Measurements from ENCODE around the gene UQCR11.
A peak's percentile ranks its signal among the peaks of the same experiment; 100 is the strongest.
"Not testable (repeated sequence)": the region's sequence is repeated elsewhere in the genome, so short reads cannot be mapped to it uniquely, and the experiment has no call there.

UQCR11 gene

DNA sequence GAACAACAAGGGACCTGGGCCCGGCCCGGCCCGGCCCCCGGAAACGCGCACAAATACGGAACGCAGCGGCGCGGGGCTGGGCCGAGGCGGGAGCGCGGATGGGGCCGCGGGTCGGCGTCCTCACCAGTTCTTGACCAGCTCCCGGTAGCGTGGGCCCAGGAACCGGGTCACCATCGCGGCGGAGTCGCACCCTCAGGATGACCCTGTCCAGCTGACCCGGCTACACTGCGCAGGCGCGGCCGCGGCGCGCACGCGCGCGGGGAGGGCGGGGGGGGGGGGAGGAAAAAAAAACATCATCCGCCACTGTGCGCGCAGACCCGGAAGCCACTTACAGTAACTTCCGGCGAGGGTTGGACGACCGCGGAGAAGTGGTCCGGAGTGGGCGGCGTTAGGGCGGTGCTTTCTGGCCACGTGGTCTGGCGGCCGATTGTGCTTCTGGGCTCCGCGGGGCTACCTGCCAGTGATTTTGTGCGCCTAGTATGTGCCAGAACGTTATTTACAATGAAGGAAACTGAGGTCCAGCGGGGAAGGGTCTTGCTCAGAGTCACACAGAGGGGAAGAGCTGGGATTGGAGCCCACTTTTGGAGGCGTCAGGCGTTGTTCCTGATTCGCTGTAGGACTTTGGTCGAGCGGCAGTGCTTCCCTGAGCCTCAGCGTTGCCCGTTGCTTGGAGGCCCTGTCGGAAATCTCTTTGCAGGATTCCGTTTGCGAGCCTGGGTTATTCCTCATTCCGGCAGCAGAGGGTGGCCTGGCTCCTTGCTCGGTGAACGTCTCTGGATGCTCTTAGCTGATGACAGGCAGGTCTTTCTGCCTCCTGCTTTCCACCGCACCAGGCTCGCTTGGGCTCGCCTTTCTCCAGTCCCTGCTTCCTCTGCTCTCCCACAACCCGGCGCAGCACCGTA is at the start of gene UQCR11:
UQCR11 (minus strand) TSS at position 227 of the 902 bp plus-strand sequence; CDS start at position 174, 53 bp downstream.
- peak; percentile 97 for DNase-seq (ENCODE audit: low spot score)

DNA sequence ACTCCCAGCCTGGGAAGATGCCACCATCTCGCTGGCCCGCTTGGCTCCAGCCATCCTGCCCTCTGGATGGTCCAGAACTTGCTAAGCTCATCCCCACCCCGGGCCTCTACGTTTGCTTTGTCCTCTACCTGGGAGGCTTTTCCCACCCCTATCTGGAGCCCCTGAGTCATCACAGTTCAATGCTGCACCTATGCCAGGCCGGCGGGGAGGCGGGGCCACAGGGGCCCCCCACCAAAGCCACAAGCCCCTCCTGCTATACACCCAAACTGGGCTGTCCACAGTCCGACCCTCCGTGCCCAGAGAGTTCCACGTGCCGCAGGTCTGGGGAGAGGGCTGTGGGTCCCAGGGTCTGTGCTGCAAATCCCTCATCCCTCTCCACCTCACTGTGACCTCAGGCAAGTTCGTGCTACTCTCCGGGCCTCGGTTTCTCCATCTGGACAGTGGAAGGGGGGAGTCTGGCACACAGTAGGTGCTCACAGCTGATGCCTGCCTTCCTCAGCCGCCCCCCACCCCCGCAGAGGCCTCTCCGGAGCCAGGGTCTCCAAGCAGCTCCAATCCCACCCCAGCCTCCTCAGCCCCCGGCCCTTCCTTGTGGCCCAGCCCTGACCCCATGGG is 49.0 kb upstream of the UQCR11 start:
- DNase-seq (ENCODE audit: low spot score): no peak

GRCh38 chr19:1653300-1653628 is 48.0 kb upstream of the UQCR11 start:
- no peak for DNase-seq (ENCODE audit: low spot score)

- peak; percentile 98 for DNase-seq (ENCODE audit: low spot score)
Measured at GRCh38 chr19:1652471-1653299, 47.4 kb upstream of the UQCR11 start, which contains the start of gene TCF3. Gene TCF3 (minus strand): TSS chr19:1652615. CDS start chr19:1650248, 2,367 bp downstream.

- DNase-seq (ENCODE audit: low spot score): no peak
Measured at GRCh38 chr19:1651568-1652291, 46.5 kb upstream of the UQCR11 start.

DNA sequence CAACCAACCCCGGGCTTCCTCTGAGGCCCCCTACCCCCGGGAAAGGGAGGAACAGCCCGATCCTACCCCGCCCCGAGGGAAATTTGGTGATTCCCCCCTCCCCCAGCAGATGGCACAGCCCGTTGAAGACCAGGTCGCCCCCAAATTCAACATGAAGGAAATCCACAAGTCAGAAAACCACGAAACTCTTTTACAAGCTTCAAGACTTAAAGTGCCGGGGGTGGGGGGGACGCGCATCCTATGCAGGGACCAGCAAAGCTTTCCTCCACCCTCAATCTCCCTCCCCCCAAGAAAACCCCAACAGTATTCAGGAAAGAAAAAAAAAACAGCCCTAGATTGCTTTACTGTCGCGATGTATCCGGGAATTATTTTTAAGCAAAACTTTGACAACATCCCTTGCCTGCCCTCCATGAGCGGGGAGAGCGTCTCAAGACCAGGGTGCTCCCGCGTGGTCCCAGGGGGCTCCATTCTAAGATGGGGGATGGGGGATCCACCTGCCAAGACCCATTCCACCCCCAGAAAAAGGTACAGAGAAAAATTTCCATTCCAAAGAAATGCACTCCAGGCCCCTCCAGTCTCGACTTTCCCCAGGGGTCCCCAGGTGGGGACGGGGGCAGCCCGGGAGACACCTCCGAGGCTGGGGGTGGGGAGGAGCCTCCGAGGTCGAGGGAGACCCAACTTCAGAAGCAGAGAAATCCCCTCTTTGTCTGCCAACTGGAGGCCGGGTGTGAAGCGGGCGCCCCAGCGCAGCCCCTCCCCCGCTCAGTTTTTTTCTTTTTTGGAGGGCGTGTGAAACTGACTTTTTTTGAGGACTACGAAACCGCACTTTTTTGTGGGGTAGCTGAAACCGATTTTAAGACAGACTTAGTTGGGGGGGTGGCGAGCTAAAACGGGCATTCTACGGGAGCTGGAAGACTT is 45.6 kb upstream of the UQCR11 start:
- DNase-seq (ENCODE audit: low spot score): no peak

DNA sequence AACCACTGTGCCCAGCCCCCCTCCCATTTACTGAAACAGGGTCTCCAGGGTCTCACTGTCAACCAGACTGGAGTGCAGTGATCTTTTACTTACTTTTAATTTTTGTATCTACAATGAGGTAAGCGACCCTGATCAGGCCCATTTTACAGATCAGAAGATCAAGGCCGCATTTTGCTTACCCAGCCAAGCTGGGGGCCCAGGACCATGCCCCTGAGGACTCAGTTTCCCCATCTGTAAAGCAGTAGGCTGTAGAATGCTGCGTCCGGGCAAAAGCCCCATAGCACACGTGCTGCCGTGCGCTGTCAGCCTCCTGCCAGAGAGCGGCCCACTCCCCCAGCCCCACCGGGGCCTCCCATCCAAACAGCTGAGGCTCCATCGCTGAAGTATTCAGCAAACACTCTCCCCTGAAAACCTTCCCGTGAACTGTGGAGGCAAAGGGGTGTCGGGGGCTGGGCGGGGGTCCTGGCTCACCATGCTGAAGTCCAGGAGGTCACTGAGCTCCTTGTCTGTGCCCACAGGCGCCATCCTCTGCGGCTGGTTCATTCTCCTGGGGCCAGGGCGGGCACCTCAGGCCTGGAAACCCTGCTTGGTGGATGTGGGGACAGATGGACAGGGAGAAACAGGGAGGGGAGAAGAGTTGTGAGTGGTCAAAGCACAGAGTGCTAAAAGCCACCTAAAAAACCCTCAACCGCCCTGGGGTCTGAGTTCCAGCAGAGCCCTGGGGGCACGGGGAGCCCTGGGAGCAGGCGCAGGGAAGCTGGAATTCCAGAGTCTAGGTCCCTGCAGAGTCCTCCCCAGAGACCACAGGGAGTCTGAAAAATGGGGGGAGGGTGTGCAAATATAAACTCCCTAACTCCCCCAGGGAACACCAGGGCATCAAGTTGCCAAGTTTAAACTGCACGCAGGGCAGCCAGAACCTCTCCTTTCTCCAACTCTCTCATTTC is 44.7 kb upstream of the UQCR11 start:
- no peak for DNase-seq (ENCODE audit: low spot score)

DNA sequence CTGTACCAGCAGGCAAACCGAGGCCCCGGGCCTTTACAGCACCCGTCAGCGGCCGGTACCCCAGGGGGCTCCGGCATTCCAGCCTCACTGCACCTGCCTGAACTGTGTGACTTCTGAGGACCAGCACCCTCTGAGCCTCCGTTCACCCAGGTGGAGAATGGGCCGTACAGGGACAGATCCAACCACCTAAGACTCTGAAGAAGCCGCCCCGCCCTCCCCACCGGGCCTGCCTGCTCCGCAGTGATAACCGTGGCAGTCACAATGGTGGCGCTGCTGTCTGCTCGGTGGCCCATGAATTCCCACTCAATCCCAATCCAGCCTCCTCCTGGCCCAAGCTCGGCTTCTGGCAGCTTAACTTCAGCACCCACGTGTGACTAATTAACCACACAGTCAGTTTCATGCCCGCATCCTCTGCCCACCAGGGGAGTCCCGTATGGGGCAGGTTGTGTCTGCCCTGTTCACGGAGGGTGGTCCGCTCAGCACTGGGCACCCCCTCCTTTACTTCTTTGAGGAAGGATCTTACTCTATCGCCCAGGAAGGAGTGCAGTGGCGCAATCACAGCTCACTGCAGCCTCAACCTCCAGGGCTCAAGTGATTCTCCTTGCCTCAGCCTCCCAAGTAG is 43.8 kb upstream of the UQCR11 start:
- no peak for DNase-seq (ENCODE audit: low spot score)

DNA sequence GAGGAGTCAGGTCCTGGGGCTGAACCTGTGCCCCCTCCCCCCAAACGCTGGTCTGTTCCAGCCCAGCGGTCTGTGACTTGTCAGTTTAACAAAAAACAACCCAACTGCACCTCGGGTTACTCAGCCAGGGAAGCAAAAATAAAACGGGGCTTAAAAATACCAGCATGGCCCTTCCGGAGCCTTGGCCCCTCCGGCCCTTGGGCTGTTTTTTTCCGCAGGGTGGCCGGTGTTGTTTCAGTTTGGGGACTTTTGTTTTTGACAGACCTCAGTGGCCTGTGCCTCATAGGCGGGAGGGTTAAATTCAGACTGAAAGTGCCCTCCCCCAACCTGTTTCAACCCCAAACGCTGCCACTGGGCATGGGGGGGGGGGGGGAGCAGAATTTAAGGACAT is 43.2 kb upstream of the UQCR11 start:
- DNase-seq (ENCODE audit: low spot score): no peak

- no peak for DNase-seq (ENCODE audit: low spot score)
Measured at GRCh38 chr19:1647501-1648458, 42.5 kb upstream of the UQCR11 start.

DNA sequence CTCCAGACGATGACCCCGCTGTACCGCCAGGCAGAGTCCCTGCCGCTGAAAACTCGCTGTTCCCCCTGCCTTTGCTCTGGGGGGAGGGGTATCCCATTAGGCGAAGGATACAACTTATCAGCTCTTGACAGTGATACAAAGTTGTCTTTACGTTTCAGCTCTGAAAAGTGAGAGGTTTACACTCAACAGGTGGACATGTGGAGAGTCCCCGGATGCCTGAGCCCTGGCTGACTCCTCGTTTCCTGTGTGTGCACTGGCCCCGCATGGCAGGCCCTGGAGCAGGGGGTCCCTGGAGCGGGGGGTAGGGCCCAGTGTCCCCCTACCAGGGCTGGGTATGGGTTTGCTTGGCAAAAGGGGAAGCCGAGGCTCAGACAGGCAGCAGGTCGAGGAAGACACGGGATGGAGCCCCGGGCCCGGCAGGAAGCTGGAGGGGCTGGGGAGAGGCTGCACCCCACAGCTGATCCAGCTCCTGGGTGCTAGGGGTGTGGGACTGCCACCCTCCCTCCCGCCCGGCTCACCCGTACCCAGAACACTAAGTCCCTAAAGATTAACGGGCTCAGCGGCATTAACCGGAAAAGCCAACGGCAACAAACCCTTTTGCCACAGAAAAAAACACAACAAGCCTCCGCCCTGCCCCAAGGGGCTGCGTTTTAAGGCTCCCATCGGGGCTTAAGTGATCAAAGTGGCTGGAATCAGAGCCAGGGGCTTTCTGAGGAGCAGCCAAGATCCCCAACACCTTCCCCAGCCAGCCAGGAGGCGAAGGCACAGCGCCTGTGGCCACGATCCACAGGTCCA is 41.6 kb upstream of the UQCR11 start:
- DNase-seq (ENCODE audit: low spot score): no peak

- no peak for DNase-seq (ENCODE audit: low spot score)
Measured at GRCh38 chr19:1646149-1646548, 40.9 kb upstream of the UQCR11 start.

GRCh38 chr19:1645299-1645698 is 40.0 kb upstream of the UQCR11 start:
- no peak for DNase-seq (ENCODE audit: low spot score)

GRCh38 chr19:1644070-1644469 is 38.8 kb upstream of the UQCR11 start:
- no peak for DNase-seq (ENCODE audit: low spot score)

GRCh38 chr19:1640893-1641448 is 35.7 kb upstream of the UQCR11 start:
- DNase-seq (ENCODE audit: low spot score): not testable (repeated sequence)

DNA sequence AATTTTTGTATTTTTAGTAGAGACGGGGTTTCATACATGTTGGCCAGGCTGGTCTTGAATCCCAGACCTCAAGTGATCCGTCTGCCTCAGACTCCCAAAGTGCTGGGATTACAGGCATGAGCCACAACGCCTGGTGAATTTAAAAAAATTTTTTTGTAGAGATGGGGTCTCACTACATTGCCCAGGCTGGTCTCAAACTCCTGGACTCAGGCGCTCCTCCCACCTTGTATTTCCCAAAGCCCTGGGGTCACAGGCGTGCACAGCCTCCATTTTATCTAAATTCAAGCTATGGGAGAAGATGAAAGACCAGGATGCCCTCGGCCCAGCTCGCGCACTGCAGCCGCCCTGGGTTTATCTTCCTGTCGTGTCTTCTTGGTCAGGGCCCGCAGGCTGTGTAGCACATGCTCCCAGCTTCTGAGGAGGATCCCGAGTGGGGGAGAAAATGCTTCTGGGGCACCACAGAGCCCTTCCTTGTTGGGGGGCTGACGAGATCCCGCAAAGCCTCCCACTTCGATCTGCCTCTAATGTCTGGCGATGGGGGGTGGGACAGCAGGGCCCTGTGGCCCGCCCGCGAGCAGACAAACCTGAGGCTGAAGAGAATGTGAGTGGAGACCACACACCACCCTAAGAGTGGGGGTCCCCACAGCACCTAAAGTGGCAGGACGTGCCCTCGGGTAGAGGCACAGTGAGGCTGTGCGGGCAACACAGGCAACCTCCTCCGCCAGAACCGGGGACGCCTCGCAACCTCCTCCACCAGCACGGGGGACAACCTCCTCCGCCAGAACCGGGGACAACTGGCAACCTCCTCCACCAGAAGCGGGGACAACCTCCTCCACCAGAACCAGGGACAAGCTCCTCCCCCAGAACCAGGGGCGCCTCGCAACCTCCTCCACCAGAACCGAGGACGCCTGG is 31.3 kb upstream of the UQCR11 start:
- DNase-seq (ENCODE audit: low spot score): no peak

Measured in globus pallidus (tissue), 1 donor.